DND-41 (cell line): ENCODE measurements around the gene ARFGEF3.

Experiments
- ATAC-seq: fragments of 200-7000 bp; cut with Tn5 transposase; 3 replicates; pipeline ENCODE4 v1.9.1; 2021; ENCODE audit warnings: low read depth; ENCODE audit not compliant: insufficient read depth
- DNase-seq: peaks from one replicate; pipeline ENCODE4 v3.0.0-alpha.2; 2020
- H2AFZ ChIP-seq: 2 replicates; pipeline ENCODE4 v1.6.0; 2012; ENCODE audit warnings: low read depth, low read length
- H3K27ac ChIP-seq: 2 replicates; pipeline ENCODE4 v1.5.1; 2012; ENCODE audit warnings: low read length, inconsistent platforms
- H3K27me3 ChIP-seq: fragments of 200-600 bp; sonication (generic); 2 replicates; pipeline ENCODE4 v1.6.0; 2012; ENCODE audit warnings: low read length, mild to moderate bottlenecking, inconsistent platforms; ENCODE audit not compliant: insufficient read depth, poor library complexity
- H3K36me3 ChIP-seq: 2 replicates; pipeline ENCODE4 v1.5.1; 2012; ENCODE audit warnings: low read length, inconsistent platforms; ENCODE audit not compliant: insufficient read depth
- H3K4me1 ChIP-seq: 2 replicates; pipeline ENCODE4 v1.5.1; 2012; ENCODE audit warnings: mild to moderate bottlenecking, low read length; ENCODE audit not compliant: insufficient read depth
- H3K4me2 ChIP-seq: 2 replicates; pipeline ENCODE4 v1.6.0; 2012; ENCODE audit warnings: mild to moderate bottlenecking, moderate library complexity, low read length, inconsistent platforms; ENCODE audit not compliant: insufficient read depth
- H3K4me3 ChIP-seq, 2 experiments: fragments of 200-600 bp in 1 of 2; shearing (Covaris generic) in 1 of 2; 2 replicates each; pipeline ENCODE4 v1.5.1; 2012 to 2016; ENCODE audit warnings: inconsistent platforms in 2 of 2, low read length in 2 of 2, mild to moderate bottlenecking in 2 of 2, low read depth in 1 of 2, moderate library complexity in 1 of 2
- H3K79me2 ChIP-seq: 2 replicates; pipeline ENCODE4 v1.6.0; 2012; ENCODE audit warnings: low read length, inconsistent platforms; ENCODE audit not compliant: insufficient read depth
- H3K9ac ChIP-seq: 2 replicates; pipeline ENCODE4 v1.6.0; 2012; ENCODE audit warnings: low read depth, mild to moderate bottlenecking, inconsistent platforms, low read length, moderate library complexity
- H3K9me3 ChIP-seq: 2 replicates; pipeline ENCODE4 v1.5.1; 2012; ENCODE audit warnings: low read length, moderate library complexity, mild to moderate bottlenecking, inconsistent platforms; ENCODE audit not compliant: insufficient read depth, severe bottlenecking
- H4K20me1 ChIP-seq: 2 replicates; pipeline ENCODE4 v1.6.0; 2012; ENCODE audit warnings: low read length; ENCODE audit not compliant: insufficient read depth
- EZH2 ChIP-seq: IDR thresholded peaks from 3 replicates; pipeline ENCODE4 v1.6.1; 2012; ENCODE audit warnings: borderline replicate concordance, low read depth, mild to moderate bottlenecking, moderate library complexity, low read length, inconsistent platforms; ENCODE audit not compliant: severe bottlenecking
- TF ChIP-seq, protein P1 (sequence below): IDR thresholded peaks from 2 replicates; pipeline ENCODE4 v1.5.1; 2012; ENCODE audit warnings: borderline replicate concordance, low read length, moderate library complexity, mild to moderate bottlenecking; ENCODE audit not compliant: poor library complexity, severe bottlenecking; ENCODE audit errors: extremely low read depth

Gene ARFGEF3

DNA sequence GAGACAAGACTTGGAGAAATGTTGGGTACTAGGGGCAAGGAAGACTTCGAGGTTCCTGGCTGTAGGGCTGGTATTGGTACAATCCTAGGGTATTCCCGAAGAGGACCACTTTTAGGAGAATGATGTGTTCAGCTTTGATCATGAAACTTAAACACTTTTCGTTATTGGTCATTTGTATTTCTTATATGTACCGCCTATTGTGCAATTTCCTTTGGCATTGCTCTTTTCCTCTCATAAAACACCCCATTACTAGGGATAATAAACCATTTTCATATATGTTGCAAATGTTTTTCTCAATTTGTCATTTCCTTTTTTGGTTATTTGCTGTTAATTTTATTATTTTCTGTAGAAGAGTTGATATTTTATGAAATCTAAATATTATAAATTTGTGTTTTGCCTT is 18.9 kb upstream of the ARFGEF3 start:
- Histone ChIP-seq H4K20me1 (no peaks in the 10 kb centered on the region), H3K27ac (no peak overlapping the region), H3K9me3 (no peaks in the 10 kb centered on the region), H3K36me3 (no peaks in the 10 kb centered on the region), H2AFZ (no peak overlapping the region), H3K4me2 (no peak overlapping the region), H3K27me3 (peaks cover 3% of the 10 kb centered on the region), H3K79me2 (no peaks in the 10 kb centered on the region), H3K4me3 (no peak overlapping the region), H3K4me1 (no peaks in the 10 kb centered on the region), H3K9ac (no peak overlapping the region)
- ATAC-seq (no peak), DNase-seq (no peak)
- TF ChIP-seq, protein P1, sequence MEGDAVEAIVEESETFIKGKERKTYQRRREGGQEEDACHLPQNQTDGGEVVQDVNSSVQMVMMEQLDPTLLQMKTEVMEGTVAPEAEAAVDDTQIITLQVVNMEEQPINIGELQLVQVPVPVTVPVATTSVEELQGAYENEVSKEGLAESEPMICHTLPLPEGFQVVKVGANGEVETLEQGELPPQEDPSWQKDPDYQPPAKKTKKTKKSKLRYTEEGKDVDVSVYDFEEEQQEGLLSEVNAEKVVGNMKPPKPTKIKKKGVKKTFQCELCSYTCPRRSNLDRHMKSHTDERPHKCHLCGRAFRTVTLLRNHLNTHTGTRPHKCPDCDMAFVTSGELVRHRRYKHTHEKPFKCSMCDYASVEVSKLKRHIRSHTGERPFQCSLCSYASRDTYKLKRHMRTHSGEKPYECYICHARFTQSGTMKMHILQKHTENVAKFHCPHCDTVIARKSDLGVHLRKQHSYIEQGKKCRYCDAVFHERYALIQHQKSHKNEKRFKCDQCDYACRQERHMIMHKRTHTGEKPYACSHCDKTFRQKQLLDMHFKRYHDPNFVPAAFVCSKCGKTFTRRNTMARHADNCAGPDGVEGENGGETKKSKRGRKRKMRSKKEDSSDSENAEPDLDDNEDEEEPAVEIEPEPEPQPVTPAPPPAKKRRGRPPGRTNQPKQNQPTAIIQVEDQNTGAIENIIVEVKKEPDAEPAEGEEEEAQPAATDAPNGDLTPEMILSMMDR, result no peak
- TF ChIP-seq EZH2, result no peak

DNA sequence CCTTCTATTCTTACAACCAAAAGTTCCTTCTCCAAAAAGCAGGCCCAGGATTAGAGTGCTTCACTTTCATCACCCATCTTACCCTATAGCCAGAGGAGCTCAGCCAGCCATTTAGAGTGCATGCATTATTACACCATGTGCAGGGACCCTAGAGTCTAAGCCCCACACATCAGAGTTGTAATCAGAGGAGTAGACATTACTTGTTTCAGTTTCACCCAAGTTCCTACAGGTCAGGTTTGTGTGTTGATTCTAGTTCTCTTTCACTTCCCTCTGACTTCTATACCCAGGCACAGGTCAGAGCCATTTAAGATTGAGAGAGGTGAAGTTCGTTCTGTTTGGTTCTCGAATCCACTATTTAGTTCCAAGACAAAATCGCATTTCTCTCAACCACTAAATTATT is 16.3 kb upstream of the ARFGEF3 start:
- Histone ChIP-seq H3K36me3 (no peaks in the 10 kb centered on the region), H3K9me3 (no peaks in the 10 kb centered on the region), H2AFZ (no peak overlapping the region), H3K4me1 (no peaks in the 10 kb centered on the region), H4K20me1 (no peaks in the 10 kb centered on the region), H3K9ac (no peak overlapping the region), H3K27ac (no peak overlapping the region), H3K79me2 (no peaks in the 10 kb centered on the region), H3K4me3 (no peak overlapping the region), H3K27me3 (peaks cover 3% of the 10 kb centered on the region), H3K4me2 (no peak overlapping the region)
- TF ChIP-seq, protein P1, result no peak
- no peak for TF ChIP-seq EZH2
- ATAC-seq (no peak), DNase-seq (no peak)

DNA sequence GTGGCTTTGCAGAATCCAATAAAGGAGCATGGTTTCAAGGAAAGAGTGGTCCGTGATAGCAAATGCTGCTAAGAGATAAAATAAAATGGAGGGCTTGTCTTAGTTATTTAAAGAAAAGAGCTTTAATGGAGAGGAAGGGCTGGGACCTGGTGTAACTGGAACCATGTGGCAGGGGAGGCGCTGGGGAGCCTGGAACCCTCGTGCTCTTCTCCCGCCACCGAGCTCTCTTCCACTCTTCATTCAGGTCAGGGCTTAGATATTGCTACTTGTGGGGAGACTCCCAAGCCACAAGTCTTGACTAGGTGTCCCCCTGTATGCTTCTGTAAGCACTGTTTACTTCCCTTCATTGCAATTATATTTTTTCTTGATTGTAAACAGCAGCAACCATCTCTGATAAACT is 15.2 kb upstream of the ARFGEF3 start:
- no peak for TF ChIP-seq EZH2
- TF ChIP-seq, protein P1, result no peak
- Histone ChIP-seq H3K27ac (no peak overlapping the region), H3K79me2 (no peaks in the 10 kb centered on the region), H3K9ac (no peak overlapping the region), H2AFZ (no peak overlapping the region), H3K4me2 (no peak overlapping the region), H4K20me1 (no peaks in the 10 kb centered on the region), H3K4me1 (no peaks in the 10 kb centered on the region), H3K9me3 (no peaks in the 10 kb centered on the region), H3K4me3 (no peak overlapping the region), H3K36me3 (no peaks in the 10 kb centered on the region), H3K27me3 (peaks cover 3% of the 10 kb centered on the region)
- DNase-seq (no peak), ATAC-seq (no peak)

DNA sequence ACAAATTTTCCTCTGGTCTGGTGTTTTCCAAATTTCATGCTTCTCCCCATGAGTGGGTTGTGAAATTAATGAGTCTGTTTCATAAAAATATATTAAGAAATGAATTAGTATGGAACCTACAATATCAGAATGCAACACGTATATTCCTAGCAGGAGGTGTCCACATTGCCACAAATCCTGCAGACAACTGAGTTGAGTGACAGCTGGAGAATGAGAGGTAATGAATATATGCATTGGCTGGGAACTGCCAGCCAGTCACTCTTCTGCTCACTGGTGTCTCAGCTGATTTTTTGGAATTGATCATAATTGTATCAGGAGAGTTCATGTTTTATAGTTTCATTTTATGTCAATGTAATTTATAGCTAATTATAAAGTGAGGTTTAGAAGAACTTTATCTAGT is 6.3 kb upstream of the ARFGEF3 start:
- Histone ChIP-seq H3K27ac (no peak overlapping the region), H3K9me3 (no peaks in the 10 kb centered on the region), H4K20me1 (no peaks in the 10 kb centered on the region), H3K9ac (no peak overlapping the region), H3K4me2 (no peak overlapping the region), H2AFZ (no peak overlapping the region), H3K36me3 (no peaks in the 10 kb centered on the region), H3K4me1 (no peaks in the 10 kb centered on the region), H3K79me2 (no peaks in the 10 kb centered on the region), H3K27me3 (peaks cover 13% of the 10 kb centered on the region), H3K4me3 (no peak overlapping the region)
- DNase-seq, result no peak
- no peak for ATAC-seq
- TF ChIP-seq, protein P1, result no peak
- no peak for TF ChIP-seq EZH2
